Gastrocnemius medialis (tissue), 4 donors: ENCODE data around the gene UBE2M.

Experiments used
- POLR2A ChIP-seq, 2 donors: fragments of 450-650 bp; IDR thresholded peaks; one replicate each; pipeline ENCODE4 v1.6.1; 2017; ENCODE audit warnings: antibody characterized with exemption in 2 of 2, mild to moderate bottlenecking in 2 of 2, moderate library complexity in 2 of 2
- TF ChIP-seq, protein P1 (sequence below), 5 experiments: fragments of 450-650 bp in 3 of 5; fragments of 200-600 bp in 2 of 5; sonication (generic) in 2 of 5; IDR thresholded peaks in 4 of 5; conservative IDR thresholded peaks in 1 of 5; 1 replicate in 4 of 5; 2 replicates in 1 of 5; pipeline ENCODE4 v1.5.1; 2016 to 2019; ENCODE audit warnings: antibody characterized with exemption in 5 of 5, mild to moderate bottlenecking in 3 of 5, moderate library complexity in 3 of 5

DNA sequence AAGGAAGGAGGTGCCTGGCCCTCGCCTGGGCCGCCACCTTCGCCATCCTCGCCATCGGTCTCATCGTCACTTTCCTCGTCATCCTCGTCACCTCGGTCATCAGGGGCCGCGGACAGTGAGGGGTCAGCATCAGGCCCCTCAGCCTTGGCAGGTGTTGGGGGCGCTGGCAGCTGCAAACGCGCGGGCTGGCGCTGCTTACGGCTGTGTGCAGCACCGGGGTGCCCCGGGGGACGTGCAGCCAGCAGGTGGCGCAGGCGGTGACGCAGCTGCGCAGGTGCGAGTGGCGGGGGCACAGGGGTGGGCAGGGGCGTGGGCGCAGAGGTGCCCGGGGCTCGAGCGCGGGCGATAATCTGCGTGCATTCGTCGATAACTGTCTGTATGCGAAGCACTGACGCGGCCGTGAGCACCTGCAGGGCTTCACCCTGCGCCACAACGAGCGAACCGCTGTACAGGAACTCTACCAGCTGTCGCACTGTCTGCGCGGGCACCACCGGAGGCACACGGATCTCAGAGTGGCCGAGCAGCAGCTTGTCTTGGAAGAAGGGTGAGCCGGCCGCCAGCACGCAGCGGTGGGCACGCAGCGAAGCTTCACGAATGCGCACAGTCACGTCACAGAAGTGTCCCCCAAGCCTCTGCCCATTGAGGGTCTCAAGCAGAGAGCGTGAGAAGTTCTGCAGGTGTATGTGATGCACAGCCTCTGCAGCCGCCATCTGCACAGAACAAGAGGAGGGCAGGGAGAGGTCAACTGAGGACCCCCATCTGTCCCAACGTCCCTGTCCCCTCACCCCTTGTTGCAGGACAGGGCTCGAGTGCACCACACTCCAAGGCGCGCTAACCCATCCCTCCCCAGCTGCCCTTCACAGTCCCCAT, 41.2 kb downstream of the UBE2M start:
- TF ChIP-seq POLR2A (IDR thresholded peaks at IDR 0.05): no peak
- TF ChIP-seq, protein P1, sequence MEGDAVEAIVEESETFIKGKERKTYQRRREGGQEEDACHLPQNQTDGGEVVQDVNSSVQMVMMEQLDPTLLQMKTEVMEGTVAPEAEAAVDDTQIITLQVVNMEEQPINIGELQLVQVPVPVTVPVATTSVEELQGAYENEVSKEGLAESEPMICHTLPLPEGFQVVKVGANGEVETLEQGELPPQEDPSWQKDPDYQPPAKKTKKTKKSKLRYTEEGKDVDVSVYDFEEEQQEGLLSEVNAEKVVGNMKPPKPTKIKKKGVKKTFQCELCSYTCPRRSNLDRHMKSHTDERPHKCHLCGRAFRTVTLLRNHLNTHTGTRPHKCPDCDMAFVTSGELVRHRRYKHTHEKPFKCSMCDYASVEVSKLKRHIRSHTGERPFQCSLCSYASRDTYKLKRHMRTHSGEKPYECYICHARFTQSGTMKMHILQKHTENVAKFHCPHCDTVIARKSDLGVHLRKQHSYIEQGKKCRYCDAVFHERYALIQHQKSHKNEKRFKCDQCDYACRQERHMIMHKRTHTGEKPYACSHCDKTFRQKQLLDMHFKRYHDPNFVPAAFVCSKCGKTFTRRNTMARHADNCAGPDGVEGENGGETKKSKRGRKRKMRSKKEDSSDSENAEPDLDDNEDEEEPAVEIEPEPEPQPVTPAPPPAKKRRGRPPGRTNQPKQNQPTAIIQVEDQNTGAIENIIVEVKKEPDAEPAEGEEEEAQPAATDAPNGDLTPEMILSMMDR (IDR thresholded peaks at IDR 0.05 in 4 of 5, conservative IDR thresholded peaks at IDR 0.05 in 1 of 5): no peak
